GM19099 (cell line): Measurements from ENCODE around the gene WNK2.

Experiments used
- POLR2A ChIP-seq: IDR thresholded peaks from 3 replicates; pipeline ENCODE4 v1.6.1; 2011; ENCODE audit warnings: low read depth; ENCODE audit not compliant: insufficient read length; ENCODE audit errors: extremely low read depth

WNK2 gene

GRCh38 chr9:93306081-93306480 lies 122.1 kb downstream of the WNK2 start:
- no peak for TF ChIP-seq POLR2A

- no peak for TF ChIP-seq POLR2A
Observed at GRCh38 chr9:93306579-93307091, 122.7 kb downstream of the WNK2 start.

GRCh38 chr9:93307468-93308157 lies 123.7 kb downstream of the WNK2 start:
- no peak for TF ChIP-seq POLR2A

- no peak for TF ChIP-seq POLR2A
Observed at GRCh38 chr9:93308158-93308602, 124.2 kb downstream of the WNK2 start.

GRCh38 chr9:93308676-93309075 lies 124.7 kb downstream of the WNK2 start:
- no peak for TF ChIP-seq POLR2A

- no peak for TF ChIP-seq POLR2A
Observed at GRCh38 chr9:93309889-93310425, 126.0 kb downstream of the WNK2 start.

GRCh38 chr9:93315118-93315517 lies 131.2 kb downstream of the WNK2 start:
- no peak for TF ChIP-seq POLR2A

GRCh38 chr9:93315960-93316359 lies 132.0 kb downstream of the WNK2 start:
- TF ChIP-seq POLR2A: no peak

- no peak for TF ChIP-seq POLR2A
Observed at GRCh38 chr9:93316726-93317494, 133.0 kb downstream of the WNK2 start.

- TF ChIP-seq POLR2A: no peak
Observed at GRCh38 chr9:93317495-93318094, 133.7 kb downstream of the WNK2 start.

- no peak for TF ChIP-seq POLR2A
Observed at GRCh38 chr9:93318480-93318879, 134.5 kb downstream of the WNK2 start.

- TF ChIP-seq POLR2A: no peak
Observed at GRCh38 chr9:93319301-93319991, 135.5 kb downstream of the WNK2 start.

GRCh38 chr9:93319992-93320500 lies 136.1 kb downstream of the WNK2 start:
- TF ChIP-seq POLR2A: no peak

GRCh38 chr9:93320591-93321219 lies 136.8 kb downstream of the WNK2 start:
- TF ChIP-seq POLR2A: no peak
